PC-3 (cell line): ENCODE results near the gene ARHGEF39.

Experiments
- CTCF ChIP-seq: fragments of 300-600 bp; sonication (generic); conservative IDR thresholded peaks from 2 replicates; pipeline ENCODE4 v1.5.1; 2017; ENCODE audit warnings: antibody characterized with exemption, low read depth, mild to moderate bottlenecking, low read length
- EZH2phosphoT487 ChIP-seq: fragments of 300-600 bp; sonication (generic); IDR thresholded peaks from 2 replicates; pipeline ENCODE4 v1.6.1; 2018; ENCODE audit warnings: mild to moderate bottlenecking, antibody characterized with exemption, low read length, borderline replicate concordance

- TF ChIP-seq CTCF: no peak
- no peak for TF ChIP-seq EZH2phosphoT487
Observed at GRCh38 chr9:35618325-35618727, 46.7 kb downstream of the ARHGEF39 start, which contains the start of gene CD72.
